ENCODE data around the gene JARID2. TPM values are rescaled to one million over a fixed set of nuclear protein-coding genes. Genes with fewer than 3 reads are reported as not detected.
A peak's percentile ranks its signal among the peaks of the same experiment; 100 is the strongest.

Gene JARID2
- total RNA-seq, 1 donor from 2014 or later: 38.9 TPM

DNA sequence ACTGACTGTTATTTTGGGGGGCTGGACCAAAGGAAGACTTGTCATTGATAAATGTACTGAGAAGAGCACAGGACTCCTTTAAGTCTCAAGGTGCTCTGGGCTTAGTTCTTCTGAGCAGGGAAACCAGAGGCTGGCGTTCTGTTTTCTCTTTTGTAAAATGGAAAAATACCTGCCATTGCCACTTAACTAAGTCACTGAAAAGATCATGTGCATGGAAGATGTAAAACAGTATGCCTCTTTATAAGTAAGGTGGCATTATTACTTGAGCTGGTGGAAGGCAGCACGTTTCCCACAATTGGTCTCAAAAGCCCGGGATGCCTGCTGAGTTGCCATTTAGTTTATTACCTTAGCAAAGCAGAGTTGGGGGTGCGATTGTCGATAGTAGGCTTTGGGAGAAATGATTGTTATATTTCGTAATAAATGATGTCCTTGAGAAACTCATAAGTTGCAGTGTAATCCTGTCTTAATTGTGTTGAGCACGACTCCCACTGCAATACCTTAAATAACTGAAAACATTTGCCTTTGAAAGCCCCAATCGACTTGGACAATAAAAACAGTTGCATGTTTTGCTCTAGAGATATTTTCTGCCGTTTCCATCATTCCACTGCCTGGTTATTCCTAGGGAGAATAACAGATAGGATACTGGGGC is 3.6 kb downstream of the JARID2 start:
- peaks cover 9% of the 10 kb centered on the region for H3K27me3 Mint-ChIP-seq (ENCODE audit: insufficient read depth, low read depth)
- peak overlapping the region; percentile 59 for H3K4me3 ChIP-seq
- peaks cover 71% of the 10 kb centered on the region for H4K20me1 ChIP-seq (ENCODE audit: low read depth)
- peak overlapping the region; percentile 87 for H3K4me2 ChIP-seq
- H3K4me3 Mint-ChIP-seq: peak overlapping the region; percentile 97
- no peak for TF ChIP-seq EZH2 (IDR thresholded peaks at IDR 0.05)
- no peak for TF ChIP-seq EZH2phosphoT487 (IDR thresholded peaks at IDR 0.05)
- TF ChIP-seq, protein P1, sequence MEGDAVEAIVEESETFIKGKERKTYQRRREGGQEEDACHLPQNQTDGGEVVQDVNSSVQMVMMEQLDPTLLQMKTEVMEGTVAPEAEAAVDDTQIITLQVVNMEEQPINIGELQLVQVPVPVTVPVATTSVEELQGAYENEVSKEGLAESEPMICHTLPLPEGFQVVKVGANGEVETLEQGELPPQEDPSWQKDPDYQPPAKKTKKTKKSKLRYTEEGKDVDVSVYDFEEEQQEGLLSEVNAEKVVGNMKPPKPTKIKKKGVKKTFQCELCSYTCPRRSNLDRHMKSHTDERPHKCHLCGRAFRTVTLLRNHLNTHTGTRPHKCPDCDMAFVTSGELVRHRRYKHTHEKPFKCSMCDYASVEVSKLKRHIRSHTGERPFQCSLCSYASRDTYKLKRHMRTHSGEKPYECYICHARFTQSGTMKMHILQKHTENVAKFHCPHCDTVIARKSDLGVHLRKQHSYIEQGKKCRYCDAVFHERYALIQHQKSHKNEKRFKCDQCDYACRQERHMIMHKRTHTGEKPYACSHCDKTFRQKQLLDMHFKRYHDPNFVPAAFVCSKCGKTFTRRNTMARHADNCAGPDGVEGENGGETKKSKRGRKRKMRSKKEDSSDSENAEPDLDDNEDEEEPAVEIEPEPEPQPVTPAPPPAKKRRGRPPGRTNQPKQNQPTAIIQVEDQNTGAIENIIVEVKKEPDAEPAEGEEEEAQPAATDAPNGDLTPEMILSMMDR (IDR thresholded peaks at IDR 0.05): no peak
- H3K79me2 ChIP-seq (ENCODE audit: low read depth): peaks cover 80% of the 10 kb centered on the region
- DNase-seq (ENCODE audit: low spot score): peak; percentile 23
- no peaks in the 10 kb centered on the region for H3K36me3 ChIP-seq
- H3K9me3 ChIP-seq (ENCODE audit: low read depth): no peaks in the 10 kb centered on the region
- H3K4me1 ChIP-seq: peaks cover 31% of the 10 kb centered on the region
- H3F3A ChIP-seq (ENCODE audit: low read depth): peaks cover 48% of the 10 kb centered on the region
- H3K4me1 Mint-ChIP-seq: peaks cover 51% of the 10 kb centered on the region
- no peak overlapping the region for H3K9ac ChIP-seq
- H2AFZ ChIP-seq (replicated peaks): no peak overlapping the region
- H3K36me3 Mint-ChIP-seq: peaks cover 6% of the 10 kb centered on the region
- H3K9me3 Mint-ChIP-seq: no peaks in the 10 kb centered on the region
- peak overlapping the region; percentile 26 for H3K27ac ChIP-seq
- no peaks in the 10 kb centered on the region for H3K27me3 ChIP-seq
- peak overlapping the region; percentile 94 for H3K27ac Mint-ChIP-seq

DNA sequence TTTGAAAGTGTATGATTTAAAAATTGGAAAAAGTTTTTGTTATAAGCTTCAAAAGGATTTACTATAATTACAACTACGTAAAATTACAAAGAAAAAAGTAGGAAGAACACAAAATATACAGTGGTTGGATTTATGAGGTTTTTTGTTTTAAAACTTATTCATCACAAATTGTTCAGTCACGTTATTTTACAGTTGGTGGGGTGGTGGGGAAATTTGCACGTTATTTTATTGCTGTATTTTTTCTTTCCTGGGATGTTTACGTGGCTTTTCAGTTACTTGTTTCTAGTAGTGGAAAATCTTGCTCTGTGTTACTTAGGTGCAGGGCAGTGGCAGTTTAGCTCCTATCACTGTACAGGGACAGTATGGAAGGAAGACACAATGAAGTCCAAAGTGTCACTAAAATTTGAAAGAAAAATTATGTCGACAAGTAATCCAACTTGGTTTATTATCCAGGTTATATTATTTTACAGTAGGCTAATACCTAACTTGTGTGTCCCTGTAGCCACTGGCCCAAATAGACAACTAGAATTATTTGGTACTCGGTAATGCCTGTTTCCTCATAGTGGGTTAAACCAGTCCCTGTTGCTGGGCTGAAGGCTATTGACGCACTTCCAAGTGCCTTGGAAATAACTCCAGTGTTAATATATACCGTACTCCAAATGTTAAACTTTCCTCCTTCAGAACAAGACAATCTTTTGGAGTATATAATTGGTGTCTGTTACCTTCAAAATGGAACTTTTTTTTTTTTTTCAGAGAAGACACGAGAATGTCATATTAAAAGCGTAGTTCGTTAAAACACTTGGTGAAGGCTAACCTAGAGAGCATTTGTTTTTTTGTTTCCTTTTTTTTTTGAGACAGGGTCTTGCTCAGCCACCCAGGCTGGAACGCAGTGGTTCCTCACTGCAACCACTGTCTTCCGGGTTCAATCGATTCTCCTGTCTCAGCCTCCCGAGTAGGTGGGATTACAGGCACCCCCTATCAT is 4.6 kb downstream of the JARID2 start:
- no peak overlapping the region for H3K4me3 ChIP-seq
- Mint-ChIP-seq H3K27me3 (ENCODE audit: insufficient read depth, low read depth) (peaks cover 9% of the 10 kb centered on the region), H3K4me1 (peaks cover 59% of the 10 kb centered on the region), H3K9me3 (no peaks in the 10 kb centered on the region), H3K27ac (no peak overlapping the region), H3K4me3 (peak overlapping the region; percentile 97), H3K36me3 (peaks cover 6% of the 10 kb centered on the region)
- no peaks in the 10 kb centered on the region for H3K9me3 ChIP-seq (ENCODE audit: low read depth)
- peaks cover 48% of the 10 kb centered on the region for H3F3A ChIP-seq (ENCODE audit: low read depth)
- no peaks in the 10 kb centered on the region for H3K36me3 ChIP-seq
- H2AFZ ChIP-seq (replicated peaks): no peak overlapping the region
- TF ChIP-seq EZH2phosphoT487 (IDR thresholded peaks at IDR 0.05) (no peak), EZH2 (IDR thresholded peaks at IDR 0.05) (no peak)
- TF ChIP-seq, protein P1 (IDR thresholded peaks at IDR 0.05): no peak
- DNase-seq (ENCODE audit: low spot score): no peak
- H3K4me1 ChIP-seq: peaks cover 38% of the 10 kb centered on the region
- H3K27me3 ChIP-seq: no peaks in the 10 kb centered on the region
- peaks cover 89% of the 10 kb centered on the region for H3K79me2 ChIP-seq (ENCODE audit: low read depth)
- peak overlapping the region; percentile 87 for H3K4me2 ChIP-seq
- no peak overlapping the region for H3K27ac ChIP-seq
- no peak overlapping the region for H3K9ac ChIP-seq
- peaks cover 81% of the 10 kb centered on the region for H4K20me1 ChIP-seq (ENCODE audit: low read depth)

DNA sequence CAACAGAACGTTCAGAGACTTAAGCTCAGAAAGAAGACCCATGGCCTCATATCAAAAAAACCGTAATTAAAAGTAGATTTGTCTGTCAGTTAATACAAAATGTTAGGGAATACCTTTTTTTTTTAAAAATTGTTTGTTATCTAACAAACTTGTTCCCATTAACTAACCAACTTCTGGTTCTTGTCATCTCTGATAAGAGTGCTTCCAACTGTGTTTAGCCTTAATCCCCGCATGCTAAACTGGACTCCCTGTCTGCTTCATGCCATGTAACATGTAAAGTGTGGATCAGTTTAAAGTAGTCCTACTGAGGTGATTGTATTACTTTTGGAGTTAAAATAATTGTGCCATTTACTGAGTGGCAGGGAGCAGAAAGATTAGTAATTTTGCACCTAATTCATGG is 6.3 kb downstream of the JARID2 start:
- Mint-ChIP-seq H3K27me3 (ENCODE audit: insufficient read depth, low read depth) (peaks cover 5% of the 10 kb centered on the region), H3K4me3 (no peak overlapping the region), H3K9me3 (no peaks in the 10 kb centered on the region), H3K27ac (no peak overlapping the region), H3K4me1 (peaks cover 76% of the 10 kb centered on the region), H3K36me3 (peaks cover 6% of the 10 kb centered on the region)
- H3K27me3 ChIP-seq: no peaks in the 10 kb centered on the region
- no peak for TF ChIP-seq EZH2 (IDR thresholded peaks at IDR 0.05)
- TF ChIP-seq, protein P1 (IDR thresholded peaks at IDR 0.05): no peak
- no peak for TF ChIP-seq EZH2phosphoT487 (IDR thresholded peaks at IDR 0.05)
- no peaks in the 10 kb centered on the region for H3K9me3 ChIP-seq (ENCODE audit: low read depth)
- no peaks in the 10 kb centered on the region for H3K36me3 ChIP-seq
- H4K20me1 ChIP-seq (ENCODE audit: low read depth): peaks cover 88% of the 10 kb centered on the region
- H3F3A ChIP-seq (ENCODE audit: low read depth): peaks cover 47% of the 10 kb centered on the region
- peaks cover 51% of the 10 kb centered on the region for H3K4me1 ChIP-seq
- H3K9ac ChIP-seq: no peak overlapping the region
- H2AFZ ChIP-seq (replicated peaks): no peak overlapping the region
- H3K4me3 ChIP-seq: no peak overlapping the region
- no peak for DNase-seq (ENCODE audit: low spot score)
- H3K4me2 ChIP-seq: no peak overlapping the region
- peaks cover 93% of the 10 kb centered on the region for H3K79me2 ChIP-seq (ENCODE audit: low read depth)
- no peak overlapping the region for H3K27ac ChIP-seq
